SH-SY5Y (cell line): ENCODE results near the gene RNF183.

ENCODE experiments used
- GATA2 ChIP-seq: IDR thresholded peaks from 2 replicates; pipeline ENCODE4 v1.6.1; 2011; ENCODE audit warnings: mild to moderate bottlenecking, low read depth, low read length
- GATA3 ChIP-seq: IDR thresholded peaks from 2 replicates; pipeline ENCODE4 v1.6.1; 2011; ENCODE audit warnings: low read depth, mild to moderate bottlenecking, low read length, moderate library complexity

- no peak for TF ChIP-seq GATA2
- no peak for TF ChIP-seq GATA3
Observed at GRCh38 chr9:113328045-113328782, 25.0 kb upstream of the RNF183 start.
